LNCaP clone FGC (cell line): Measurements from ENCODE around the gene PLXNA2.

Experiments
- DNase-seq: peaks from one replicate; pipeline ENCODE4 v3.0.0-alpha.2; 2011; ENCODE audit warnings: low read depth
- H3K4me3 ChIP-seq: 2 replicates; pipeline ENCODE4 v1.5.1; 2011; ENCODE audit warnings: mild to moderate bottlenecking, low read depth, low read length, control low read depth
- CTCF ChIP-seq: IDR thresholded peaks from 2 replicates; pipeline ENCODE4 v1.5.1; 2012; ENCODE audit warnings: mild to moderate bottlenecking; ENCODE audit not compliant: control insufficient read depth, insufficient read depth; ENCODE audit errors: extremely low read depth

PLXNA2 gene

DNA sequence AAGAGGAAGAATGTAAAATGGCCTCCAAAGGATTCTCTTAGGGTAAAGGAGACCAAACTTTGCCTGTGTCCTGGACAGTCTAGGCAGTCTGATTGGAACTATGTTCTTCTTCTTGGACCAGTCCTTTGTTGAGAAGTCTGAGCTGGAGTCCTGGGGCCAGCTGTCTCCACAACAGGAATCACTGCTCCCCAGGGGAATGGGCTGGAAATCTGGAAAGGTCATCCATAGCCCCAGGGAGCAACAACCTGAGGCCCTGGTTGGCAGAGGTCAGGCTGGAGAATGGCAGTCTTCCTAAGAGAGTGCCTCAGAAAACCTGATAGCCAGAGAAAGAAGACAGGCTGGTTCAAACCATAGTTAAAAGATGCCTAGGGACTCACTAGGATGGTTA is 68.7 kb downstream of the PLXNA2 start:
- DNase-seq = no peak
- no peak overlapping the region for H3K4me3 ChIP-seq
- TF ChIP-seq CTCF = no peak

- no peak for DNase-seq
- no peak for TF ChIP-seq CTCF
- H3K4me3 ChIP-seq = no peak overlapping the region
These were observed 69.3 kb downstream of the PLXNA2 start for GRCh38 chr1:208174731-208175507.

- DNase-seq = no peak
- no peak for TF ChIP-seq CTCF
- H3K4me3 ChIP-seq = no peak overlapping the region
These were observed 70.0 kb downstream of the PLXNA2 start for GRCh38 chr1:208174200-208174599.

DNA sequence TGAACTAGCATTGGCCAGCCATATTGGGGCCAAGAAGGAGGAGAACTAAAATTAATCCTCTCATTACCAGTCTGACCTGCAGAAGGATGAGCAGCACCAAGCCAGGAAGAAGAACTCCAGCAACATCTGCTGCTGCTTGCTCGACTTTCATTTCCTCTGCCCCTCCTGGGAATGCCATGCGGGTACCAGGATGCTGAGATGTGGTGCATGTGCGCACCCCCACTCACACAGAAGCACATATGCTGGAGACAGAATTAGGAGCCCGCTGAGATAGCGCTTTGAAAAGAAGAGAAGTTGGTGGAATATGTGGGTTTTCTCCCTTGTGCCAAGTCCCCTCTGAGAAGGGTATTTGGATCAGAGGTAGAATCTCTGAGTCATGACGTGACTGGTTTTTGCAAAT is 70.4 kb downstream of the PLXNA2 start:
- no peak overlapping the region for H3K4me3 ChIP-seq
- TF ChIP-seq CTCF = no peak
- DNase-seq = no peak

GRCh38 chr1:208172423-208173145 is 71.6 kb downstream of the PLXNA2 start:
- no peak overlapping the region for H3K4me3 ChIP-seq
- DNase-seq = no peak
- TF ChIP-seq CTCF = no peak

- no peak for TF ChIP-seq CTCF
- H3K4me3 ChIP-seq = no peak overlapping the region
- no peak for DNase-seq
These were observed 72.4 kb downstream of the PLXNA2 start for GRCh38 chr1:208171616-208172422.
